Brain microvascular endothelial cell (primary cell): ENCODE results near the gene PLCB2.

Experiments
- DNase-seq: peaks from one replicate; pipeline ENCODE4 v3.0.0-alpha.2; 2020
- H3K27ac ChIP-seq: fragments of 250-450 bp; sonication (Bioruptor Pico); 2 replicates; pipeline ENCODE4 v1.5.1; 2020; ENCODE audit warnings: mild to moderate bottlenecking, moderate library complexity
- H3K27me3 ChIP-seq: fragments of 250-450 bp; sonication (Bioruptor Pico); replicated peaks from 2 replicates; pipeline ENCODE4 v1.5.1; 2020; ENCODE audit warnings: mild to moderate bottlenecking
- H3K36me3 ChIP-seq: fragments of 250-450 bp; sonication (Bioruptor Pico); replicated peaks from 2 replicates; pipeline ENCODE4 v1.5.1; 2020; ENCODE audit warnings: mild to moderate bottlenecking
- H3K4me3 ChIP-seq: 2 replicates; pipeline ENCODE4 v1.5.1; 2011; ENCODE audit warnings: low read depth, mild to moderate bottlenecking, control low read depth, low read length, moderate library complexity
- CTCF ChIP-seq: IDR thresholded peaks from 2 replicates; pipeline ENCODE4 v1.5.1; 2011; ENCODE audit warnings: low read depth, mild to moderate bottlenecking, moderate library complexity, low read length, control low read depth, inconsistent platforms; ENCODE audit errors: missing control alignments
- in situ Hi-C: cut with HindIII; loops from 2 replicates; pipeline ENCODE4 v1.10.0; 2017; ENCODE audit warnings: low sequenced_read_pairs, low pct_ligation_motif_present

Gene PLCB2

GRCh38 chr15:40320931-40321371, 13.2 kb upstream of the PLCB2 start:
- in situ Hi-C loops = no loop called here
- no peaks in the 10 kb centered on the region for H3K36me3 ChIP-seq
- no peaks in the 10 kb centered on the region for H3K27me3 ChIP-seq
- no peak overlapping the region for H3K4me3 ChIP-seq
- H3K27ac ChIP-seq = no peak overlapping the region
- TF ChIP-seq CTCF = peak; percentile 91
- DNase-seq = peak; percentile 65

- in situ Hi-C loops = no loop called here
- no peak for DNase-seq
- Histone ChIP-seq H3K27me3 (no peaks in the 10 kb centered on the region), H3K36me3 (no peaks in the 10 kb centered on the region), H3K27ac (no peak overlapping the region), H3K4me3 (no peak overlapping the region)
- TF ChIP-seq CTCF = no peak
These were observed 12.7 kb upstream of the PLCB2 start for GRCh38 chr15:40320409-40320808.

- Histone ChIP-seq H3K36me3 (no peaks in the 10 kb centered on the region), H3K4me3 (no peak overlapping the region), H3K27me3 (no peaks in the 10 kb centered on the region), H3K27ac (no peak overlapping the region)
- in situ Hi-C loops = no loop called here
- DNase-seq = no peak
- TF ChIP-seq CTCF = no peak
These were observed 9.8 kb upstream of the PLCB2 start for GRCh38 chr15:40317580-40317979.

GRCh38 chr15:40316931-40317330, 9.2 kb upstream of the PLCB2 start:
- Histone ChIP-seq H3K27me3 (no peaks in the 10 kb centered on the region), H3K27ac (no peak overlapping the region), H3K4me3 (no peak overlapping the region), H3K36me3 (no peaks in the 10 kb centered on the region)
- DNase-seq = no peak
- no peak for TF ChIP-seq CTCF
- in situ Hi-C loops = no loop called here

- H3K27ac ChIP-seq = no peak overlapping the region
- no peak for DNase-seq
These were observed 7.1 kb upstream of the PLCB2 start for GRCh38 chr15:40314723-40315276.

More at GRCh38 chr15:40314723-40315276, 7.1 kb upstream of the PLCB2 start:
- in situ Hi-C loops = no loop called here
- TF ChIP-seq CTCF = no peak
- Histone ChIP-seq H3K27me3 (peaks cover 5% of the 10 kb centered on the region), H3K4me3 (no peak overlapping the region), H3K36me3 (no peaks in the 10 kb centered on the region)
